ENCODE measurements around the gene PDZD2.

DNA sequence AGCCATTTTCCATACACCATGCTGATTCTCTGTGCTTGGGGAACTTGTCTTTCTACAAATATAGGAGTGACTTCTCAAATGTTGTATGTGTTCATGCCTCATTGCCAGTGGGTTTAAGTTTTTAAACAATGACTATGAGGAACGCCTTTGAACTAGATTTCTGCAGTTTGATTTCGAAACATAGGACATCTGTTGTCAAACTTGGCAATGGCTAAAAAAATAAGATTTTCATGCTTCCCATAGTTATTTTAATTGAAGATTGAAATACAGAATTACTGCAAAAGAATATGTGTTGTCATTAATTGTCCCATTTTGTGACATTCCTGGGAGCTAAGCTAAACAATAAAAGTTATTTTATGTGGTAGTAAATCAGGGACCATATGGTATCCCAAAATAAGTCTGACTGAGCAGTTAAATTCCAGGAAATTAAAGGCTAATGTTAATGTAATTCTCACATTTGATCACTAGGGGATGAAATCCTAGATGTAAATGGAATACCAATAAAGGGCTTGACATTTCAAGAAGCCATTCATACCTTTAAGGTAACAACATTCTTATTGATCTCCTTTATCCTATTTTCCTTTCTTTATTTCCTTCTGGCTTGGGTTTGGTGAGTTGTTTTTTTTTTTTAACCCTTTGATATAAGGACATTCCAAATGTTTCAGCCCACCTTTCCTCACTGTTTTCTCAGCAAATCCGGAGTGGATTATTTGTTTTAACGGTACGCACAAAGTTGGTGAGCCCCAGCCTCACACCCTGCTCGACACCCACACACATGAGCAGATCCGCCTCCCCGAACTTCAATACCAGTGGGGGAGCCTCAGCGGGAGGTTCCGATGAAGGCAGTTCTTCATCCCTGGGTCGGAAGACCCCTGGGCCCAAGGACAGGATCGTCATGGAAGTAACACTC, 418.5 kb downstream of the PDZD2 start:
- TF ChIP-seq, protein P1, sequence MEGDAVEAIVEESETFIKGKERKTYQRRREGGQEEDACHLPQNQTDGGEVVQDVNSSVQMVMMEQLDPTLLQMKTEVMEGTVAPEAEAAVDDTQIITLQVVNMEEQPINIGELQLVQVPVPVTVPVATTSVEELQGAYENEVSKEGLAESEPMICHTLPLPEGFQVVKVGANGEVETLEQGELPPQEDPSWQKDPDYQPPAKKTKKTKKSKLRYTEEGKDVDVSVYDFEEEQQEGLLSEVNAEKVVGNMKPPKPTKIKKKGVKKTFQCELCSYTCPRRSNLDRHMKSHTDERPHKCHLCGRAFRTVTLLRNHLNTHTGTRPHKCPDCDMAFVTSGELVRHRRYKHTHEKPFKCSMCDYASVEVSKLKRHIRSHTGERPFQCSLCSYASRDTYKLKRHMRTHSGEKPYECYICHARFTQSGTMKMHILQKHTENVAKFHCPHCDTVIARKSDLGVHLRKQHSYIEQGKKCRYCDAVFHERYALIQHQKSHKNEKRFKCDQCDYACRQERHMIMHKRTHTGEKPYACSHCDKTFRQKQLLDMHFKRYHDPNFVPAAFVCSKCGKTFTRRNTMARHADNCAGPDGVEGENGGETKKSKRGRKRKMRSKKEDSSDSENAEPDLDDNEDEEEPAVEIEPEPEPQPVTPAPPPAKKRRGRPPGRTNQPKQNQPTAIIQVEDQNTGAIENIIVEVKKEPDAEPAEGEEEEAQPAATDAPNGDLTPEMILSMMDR (IDR thresholded peaks at IDR 0.05), result peak in 1 of 4 experiments; percentile 14
- no peak for TF ChIP-seq POLR2A (IDR thresholded peaks at IDR 0.05)
- TF ChIP-seq POLR2AphosphoS5 (IDR thresholded peaks at IDR 0.05), result no peak

Measured in sigmoid colon (tissue), 4 donors.